B cell (primary cell): ENCODE measurements around the gene ATP5PB. TPM values are rescaled to one million over a fixed set of nuclear protein-coding genes. Genes with fewer than 3 reads are reported as not detected.

Experiments
- ATAC-seq: fragments of 200-7000 bp; cut with Tn5 transposase; one replicate; pipeline ENCODE4 v1.10.0; 2021; ENCODE audit warnings: low read depth, mild to moderate bottlenecking, moderate number of reproducible peaks, moderate library complexity
- CTCF ChIA-PET: fragments of 350-600 bp; sonication (Branson Sonifier 250); formaldehyde crosslinking; loops from one replicate; lab custom pipeline; 2021; ENCODE audit warnings: antibody characterized with exemption, inconsistent platforms; lab: Charles Lee
- POLR2A ChIA-PET: fragments of 350-600 bp; sonication (Branson Sonifier 250); formaldehyde crosslinking; loops from one replicate; lab custom pipeline; 2021; ENCODE audit warnings: antibody characterized with exemption; lab: Charles Lee
- DNase-seq: peaks from one replicate; pipeline ENCODE4 v3.0.0; 2013
- H2AFZ ChIP-seq: 2 replicates; pipeline ENCODE4 v1.6.1; 2012; ENCODE audit warnings: mild to moderate bottlenecking, low read depth, low read length; ENCODE audit not compliant: insufficient read depth, poor library complexity, severe bottlenecking
- H3K27ac ChIP-seq, 2 donors: 1 replicate in 1 of 2; 2 replicates in 1 of 2; pipeline ENCODE4 v1.5.1; 2012 to 2013; ENCODE audit warnings: low read length in 2 of 2, mild to moderate bottlenecking in 2 of 2, moderate library complexity in 1 of 2
- H3K27me3 ChIP-seq, 4 experiments: fragments of 200-600 bp in 1 of 4; sonication (generic) in 1 of 4; replicated peaks in 1 of 4; 1 replicate in 2 of 4; 2 replicates in 2 of 4; pipeline versions ENCODE4 v1.6.1 to v1.7.0; 2013 to 2016; ENCODE audit warnings: low read length in 3 of 4, mild to moderate bottlenecking in 2 of 4, mixed read lengths in 1 of 4, moderate library complexity in 1 of 4; ENCODE audit not compliant: insufficient read depth in 4 of 4, control insufficient read depth in 3 of 4; ENCODE audit errors: control extremely low read depth in 1 of 4
- H3K36me3 ChIP-seq, 2 experiments: replicated peaks in 1 of 2; 1 replicate in 1 of 2; 2 replicates in 1 of 2; pipeline versions ENCODE4 v1.6.1 to v1.7.1; 2013; ENCODE audit warnings: low read length in 1 of 2; ENCODE audit not compliant: insufficient read depth in 2 of 2, control insufficient read depth in 1 of 2; ENCODE audit errors: control extremely low read depth in 1 of 2, extremely low read depth in 1 of 2
- H3K4me1 ChIP-seq, 2 donors: fragments of 200-600 bp in 1 of 2; sonication (generic) in 1 of 2; 1 replicate in 1 of 2; 2 replicates in 1 of 2; pipeline versions ENCODE4 v1.5.1 to v1.6.1; 2013 to 2017; ENCODE audit warnings: low read length in 2 of 2; ENCODE audit not compliant: control insufficient read depth in 2 of 2, insufficient read depth in 2 of 2
- H3K4me2 ChIP-seq: replicated peaks from 2 replicates; pipeline ENCODE3; 2012; ENCODE audit warnings: mild to moderate bottlenecking, low read depth, low read length; ENCODE audit not compliant: poor library complexity, severe bottlenecking
- H3K4me3 ChIP-seq, 5 experiments: fragments of 200-600 bp in 1 of 5; sonication (generic) in 1 of 5; 1 replicate in 3 of 5; 2 replicates in 2 of 5; pipeline versions ENCODE4 v1.5.1 to v1.7.0; 2011 to 2016; ENCODE audit warnings: low read length in 4 of 5, mild to moderate bottlenecking in 4 of 5, low read depth in 2 of 5, control low read depth in 1 of 5, moderate library complexity in 1 of 5; ENCODE audit not compliant: insufficient read depth in 1 of 5; ENCODE audit errors: control extremely low read depth in 1 of 5, extremely low read depth in 1 of 5
- H3K79me2 ChIP-seq: fragments of 200-600 bp; sonication (generic); one replicate; pipeline ENCODE4 v1.6.0; 2016; ENCODE audit warnings: low read length; ENCODE audit not compliant: control insufficient read depth, insufficient read depth
- H3K9ac ChIP-seq: fragments of 200-600 bp; sonication (generic); 2 replicates; pipeline ENCODE4 v1.6.1; 2017; ENCODE audit warnings: mild to moderate bottlenecking, low read length, moderate library complexity
- H3K9me3 ChIP-seq, 3 donors: one replicate each; pipeline versions ENCODE4 v1.6.1 to v1.7.1; 2013; ENCODE audit warnings: low read length in 2 of 3; ENCODE audit not compliant: control insufficient read depth in 2 of 3, insufficient read depth in 1 of 3; ENCODE audit errors: control extremely low read depth in 1 of 3
- H4K20me1 ChIP-seq: 2 replicates; pipeline ENCODE4 v1.6.0; 2012; ENCODE audit warnings: mild to moderate bottlenecking, low read length; ENCODE audit not compliant: insufficient read depth, control insufficient read depth, poor library complexity, severe bottlenecking
- H3K27ac Mint-ChIP-seq: one replicate; pipeline ENCODE4 v1.8.0; 2021; ENCODE audit warnings: mixed read lengths
- H3K27me3 Mint-ChIP-seq: one replicate; pipeline ENCODE4 v1.8.0; 2021; ENCODE audit warnings: mixed read lengths
- H3K4me1 Mint-ChIP-seq: one replicate; pipeline ENCODE4 v1.8.0; 2021; ENCODE audit warnings: mixed read lengths
- H3K4me3 Mint-ChIP-seq: one replicate; pipeline ENCODE4 v1.8.0; 2021; ENCODE audit warnings: mixed read lengths
- H3K9me3 Mint-ChIP-seq: one replicate; pipeline ENCODE4 v1.8.0; 2022; ENCODE audit warnings: mixed read lengths; ENCODE audit not compliant: insufficient read depth
- EZH2 ChIP-seq: IDR thresholded peaks from 2 replicates; pipeline ENCODE4 v1.6.1; 2012; ENCODE audit warnings: borderline replicate concordance, low read depth, mild to moderate bottlenecking, moderate library complexity, low read length; ENCODE audit not compliant: insufficient read depth, poor library complexity, severe bottlenecking
- WGBS: methylation state at CpG from one replicate; pipeline ENCODE4 v1.1.5; 2013; ENCODE audit warnings: missing lambda C conversion rate; ENCODE audit not compliant: insufficient coverage; 5-methylcytosine and 5-hydroxymethylcytosine counted together
- intact Hi-C: fragments of 100-400 bp; cut with micrococcal nuclease; formaldehyde crosslinking; loops from one replicate; pipeline ENCODE4 v1.10.0; 2022
- polyA minus RNA-seq: library from RNA; depleted of rRNA, polyadenylated mRNA; stranded (reverse); fragments of >200 nt; gene quantifications from 2 replicates; pipeline ENCODE4 v1.2.3, GENCODE V29; 2012
- polyA plus RNA-seq: library from polyadenylated mRNA; depleted of rRNA; stranded (reverse); fragments of >200 nt; gene quantifications from 2 replicates; pipeline ENCODE4 v1.2.3, GENCODE V29; 2012
- total RNA-seq, 2 donors: library from RNA; stranded (reverse); fragments of 120-200 nt in 1 of 2; gene quantifications; 1 replicate in 1 of 2; 2 replicates in 1 of 2; pipeline versions ENCODE4 v1.2.3 to v1.2.4, GENCODE V29; 2013 to 2022
- TF ChIP-seq, protein P1 (sequence below): fragments of 200-600 bp; IDR thresholded peaks from one replicate; pipeline ENCODE4 v1.8.0; 2022; ENCODE audit warnings: antibody characterized with exemption, mild to moderate bottlenecking

The ATP5PB gene, protein sequence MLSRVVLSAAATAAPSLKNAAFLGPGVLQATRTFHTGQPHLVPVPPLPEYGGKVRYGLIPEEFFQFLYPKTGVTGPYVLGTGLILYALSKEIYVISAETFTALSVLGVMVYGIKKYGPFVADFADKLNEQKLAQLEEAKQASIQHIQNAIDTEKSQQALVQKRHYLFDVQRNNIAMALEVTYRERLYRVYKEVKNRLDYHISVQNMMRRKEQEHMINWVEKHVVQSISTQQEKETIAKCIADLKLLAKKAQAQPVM
- total RNA-seq (110 and 113 TPM in 2 replicates), polyA plus RNA-seq (52.9 and 81.2 TPM in 2 replicates), polyA minus RNA-seq (93.5 and 108 TPM in 2 replicates)
- total RNA-seq (2013): 295 TPM

DNA sequence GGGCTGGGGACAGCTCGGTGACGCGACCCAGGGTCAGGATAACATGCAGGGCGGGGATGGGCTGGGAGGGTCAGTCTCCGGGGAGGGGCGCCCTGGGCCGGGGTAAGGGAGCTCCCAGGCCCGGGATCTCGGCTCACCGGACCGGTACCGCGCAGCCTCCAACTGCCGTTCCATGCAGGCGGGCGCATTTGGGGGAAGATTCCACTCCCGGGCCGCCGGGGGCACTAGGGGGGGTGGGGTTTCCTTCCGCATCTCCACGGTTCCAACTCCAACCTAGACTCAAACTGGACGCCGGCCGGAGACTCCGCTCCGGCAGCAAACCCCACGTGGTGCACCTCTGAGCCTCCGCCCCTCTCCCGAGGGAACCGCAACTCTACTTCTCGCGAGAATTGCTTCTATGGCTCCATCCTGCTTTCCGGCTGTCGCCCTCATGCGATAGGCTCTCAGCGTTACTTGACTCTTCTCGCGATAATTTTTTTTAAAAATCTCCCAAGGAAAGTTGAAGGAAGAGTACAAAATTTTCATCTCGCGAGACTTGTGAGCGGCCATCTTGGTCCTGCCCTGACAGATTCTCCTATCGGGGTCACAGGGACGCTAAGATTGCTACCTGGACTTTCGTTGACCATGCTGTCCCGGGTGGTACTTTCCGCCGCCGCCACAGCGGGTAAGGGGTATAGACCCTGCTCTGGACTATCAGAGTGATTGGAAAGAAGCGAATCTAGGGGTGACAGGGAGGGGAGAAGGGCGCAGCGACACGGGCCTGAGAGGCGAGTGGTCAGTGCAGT, at the start of gene ATP5PB, which contains the start of gene WDR77:
ATP5PB (plus strand) TSS at position 547 of the 785 bp plus-strand sequence; CDS start at position 625, 78 bp downstream.
WDR77 (minus strand) TSS at position 339 of the 785 bp plus-strand sequence; CDS start at position 252, 87 bp downstream.
- Histone ChIP-seq H3K4me1 (peaks cover 41 to 48% of the 10 kb centered on the region in 2 donors), H3K9me3 (no peaks in the 10 kb centered on the region), H3K9ac (peak within 1 kb of the TSS; percentile 99), H3K4me2 (peak within 1 kb of the TSS; percentile 94), H3K4me3 (peak within 1 kb of the TSS; percentile 76 to 94 (median 85)), H3K36me3 (peaks cover 0 to 46% of the 10 kb centered on the region in 2 experiments), H3K27ac (peak within 1 kb of the TSS; percentile 60 to 95), H2AFZ (peak within 1 kb of the TSS; percentile 97), H4K20me1 (peaks cover 22% of the 10 kb centered on the region), H3K79me2 (peaks cover 61% of the 10 kb centered on the region), H3K27me3 (no peaks in the 10 kb centered on the region)
- Mint-ChIP-seq H3K27me3 (no peaks in the 10 kb centered on the region), H3K9me3 (no peaks in the 10 kb centered on the region), H3K4me3 (peak within 1 kb of the TSS; percentile 100), H3K4me1 (peaks cover 73% of the 10 kb centered on the region), H3K27ac (peak within 1 kb of the TSS; percentile 99)
- POLR2A ChIA-PET: interaction anchor here (0.5 to 1.8 kb wide), 7 partner anchors 17 to 307 kb away, joined by 3 to 8 read pairs (median 3); no protein-coding TSS in a partner anchor
- CTCF ChIA-PET: interaction anchor here (0.9 to 3.5 kb wide), 8 partner anchors 12 to 226 kb away, joined by 3 to 20 read pairs (median 9); no protein-coding TSS in a partner anchor
- DNase-seq (peak; percentile 96), ATAC-seq (peak; percentile 95)
- intact Hi-C loops: loop anchor here (1.0 to 10.0 kb wide), 7 partner anchors 22 to 1626 kb away; partner anchors contain the start of genes CEPT1, DDX20, DRAM2 and LRIG2
- under 1% methylated on average over 42 of the region's 54 CpGs for WGBS
- TF ChIP-seq, protein P1, sequence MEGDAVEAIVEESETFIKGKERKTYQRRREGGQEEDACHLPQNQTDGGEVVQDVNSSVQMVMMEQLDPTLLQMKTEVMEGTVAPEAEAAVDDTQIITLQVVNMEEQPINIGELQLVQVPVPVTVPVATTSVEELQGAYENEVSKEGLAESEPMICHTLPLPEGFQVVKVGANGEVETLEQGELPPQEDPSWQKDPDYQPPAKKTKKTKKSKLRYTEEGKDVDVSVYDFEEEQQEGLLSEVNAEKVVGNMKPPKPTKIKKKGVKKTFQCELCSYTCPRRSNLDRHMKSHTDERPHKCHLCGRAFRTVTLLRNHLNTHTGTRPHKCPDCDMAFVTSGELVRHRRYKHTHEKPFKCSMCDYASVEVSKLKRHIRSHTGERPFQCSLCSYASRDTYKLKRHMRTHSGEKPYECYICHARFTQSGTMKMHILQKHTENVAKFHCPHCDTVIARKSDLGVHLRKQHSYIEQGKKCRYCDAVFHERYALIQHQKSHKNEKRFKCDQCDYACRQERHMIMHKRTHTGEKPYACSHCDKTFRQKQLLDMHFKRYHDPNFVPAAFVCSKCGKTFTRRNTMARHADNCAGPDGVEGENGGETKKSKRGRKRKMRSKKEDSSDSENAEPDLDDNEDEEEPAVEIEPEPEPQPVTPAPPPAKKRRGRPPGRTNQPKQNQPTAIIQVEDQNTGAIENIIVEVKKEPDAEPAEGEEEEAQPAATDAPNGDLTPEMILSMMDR: no peak
- TF ChIP-seq EZH2: no peak
